Tibial nerve (tissue), 4 donors: Measurements from ENCODE around the gene RTF1. TPM values are rescaled to one million over a fixed set of nuclear protein-coding genes. Genes with fewer than 3 reads are reported as not detected.

ENCODE experiments used
- DNase-seq, 2 donors: peaks; one replicate each; pipeline ENCODE4 v3.0.0-alpha.2; 2019; ENCODE audit warnings: low spot score in 2 of 2
- H3K27ac ChIP-seq, 4 donors: fragments of 200-600 bp; sonication (generic) in 3 of 4; one replicate each; pipeline ENCODE4 v1.5.1; 2017 to 2019; ENCODE audit warnings: mild to moderate bottlenecking in 1 of 4
- H3K27me3 ChIP-seq, 2 donors: fragments of 200-600 bp; sonication (generic) in 1 of 2; one replicate each; pipeline versions ENCODE4 v1.5.1 to v1.6.0; 2017 to 2019
- H3K36me3 ChIP-seq, 3 donors: fragments of 200-600 bp; sonication (generic); one replicate each; pipeline ENCODE4 v1.5.1; 2018 to 2019
- H3K4me1 ChIP-seq, 4 donors: fragments of 200-600 bp; sonication (generic) in 3 of 4; one replicate each; pipeline ENCODE4 v1.5.1; 2017 to 2019
- H3K4me3 ChIP-seq, 4 donors: fragments of 200-600 bp; sonication (generic) in 3 of 4; one replicate each; pipeline ENCODE4 v1.5.1; 2017 to 2019; ENCODE audit warnings: mild to moderate bottlenecking in 1 of 4, moderate library complexity in 1 of 4
- H3K9me3 ChIP-seq, 4 donors: fragments of 200-600 bp; sonication (generic) in 3 of 4; one replicate each; pipeline ENCODE4 v1.5.1; 2017 to 2019
- CTCF ChIP-seq, 5 experiments: fragments of 200-600 bp in 3 of 5; fragments of 450-650 bp in 2 of 5; sonication (generic) in 3 of 5; IDR thresholded peaks; one replicate each; pipeline ENCODE4 v1.5.1; 2016 to 2019; ENCODE audit warnings: antibody characterized with exemption in 5 of 5, mild to moderate bottlenecking in 3 of 5, moderate library complexity in 2 of 5
- EP300 ChIP-seq, 2 donors: sonication (generic); formaldehyde crosslinking; IDR thresholded peaks; one replicate each; pipeline ENCODE4 v1.6.1; 2017; ENCODE audit warnings: antibody characterized with exemption in 2 of 2, mild to moderate bottlenecking in 1 of 2
- POLR2A ChIP-seq, 2 donors: fragments of 450-650 bp; IDR thresholded peaks; one replicate each; pipeline ENCODE4 v1.6.1; 2017; ENCODE audit warnings: antibody characterized with exemption in 2 of 2, mild to moderate bottlenecking in 2 of 2, moderate library complexity in 2 of 2
- WGBS, 2 donors: methylation state at CpG; one replicate each; pipeline ENCODE4 v1.1.5; 2018; 5-methylcytosine and 5-hydroxymethylcytosine counted together
- total RNA-seq, 4 donors: library from RNA; depleted of rRNA; stranded (reverse); fragments of >200 nt; gene quantifications; one replicate each; pipeline ENCODE4 v1.1.0, GENCODE V29; 2016

RTF1 gene
- total RNA-seq, 4 donors from 2014 or later = 22.2 to 72.6 (median 29.0) TPM

- no peak within 1 kb of the TSS for H3K27ac ChIP-seq
- peaks cover 0 to 30% (median 26%) of the 10 kb centered on the region in 4 donors for H3K4me1 ChIP-seq
- H3K36me3 ChIP-seq = peaks cover 0 to 39% (median 0%) of the 10 kb centered on the region in 3 donors
- WGBS, 2 donors = 5 to 8% methylated on average over 23 to 26 of the region's 33 CpGs
- H3K27me3 ChIP-seq = peaks cover 0 to 44% of the 10 kb centered on the region in 2 donors
- H3K9me3 ChIP-seq = no peaks in the 10 kb centered on the region
- no peak for DNase-seq
- no peak for TF ChIP-seq EP300 (IDR thresholded peaks at IDR 0.05)
- TF ChIP-seq POLR2A (IDR thresholded peaks at IDR 0.05) = no peak
- no peak for TF ChIP-seq CTCF (IDR thresholded peaks at IDR 0.05)
- H3K4me3 ChIP-seq = peak within 1 kb of the TSS in 3 of 4 donors; percentile 5 to 42 (median 32)
Measured at GRCh38 chr15:41513506-41514227, 96.8 kb downstream of the RTF1 start, which contains the start of gene LTK. TSS of gene LTK (minus strand) at chr15:41513827. CDS start at chr15:41513709, 118 bp downstream.

- Histone ChIP-seq H3K27ac (no peak overlapping the region), H3K27me3 (peaks cover 0 to 10% of the 10 kb centered on the region in 2 donors), H3K4me3 (no peak overlapping the region), H3K9me3 (no peaks in the 10 kb centered on the region), H3K36me3 (peaks cover 0 to 77% (median 0%) of the 10 kb centered on the region in 3 donors), H3K4me1 (peaks cover 0 to 12% (median 10%) of the 10 kb centered on the region in 4 donors)
- no peak for TF ChIP-seq POLR2A (IDR thresholded peaks at IDR 0.05)
- no peak for TF ChIP-seq EP300 (IDR thresholded peaks at IDR 0.05)
- TF ChIP-seq CTCF (IDR thresholded peaks at IDR 0.05) = no peak
- 89 to 94% methylated on average over 8 of the region's 8 CpGs for WGBS, 2 donors
- no peak for DNase-seq
Measured at GRCh38 chr15:41517895-41518449, 101.1 kb downstream of the RTF1 start.

GRCh38 chr15:41520636-41521035 is 103.7 kb downstream of the RTF1 start:
- no peak for TF ChIP-seq POLR2A (IDR thresholded peaks at IDR 0.05)
- no peak for TF ChIP-seq CTCF (IDR thresholded peaks at IDR 0.05)
- no peak for TF ChIP-seq EP300 (IDR thresholded peaks at IDR 0.05)
- Histone ChIP-seq H3K27ac (no peak overlapping the region), H3K36me3 (peaks cover 0 to 94% (median 0%) of the 10 kb centered on the region in 3 donors), H3K27me3 (no peaks in the 10 kb centered on the region), H3K9me3 (no peaks in the 10 kb centered on the region), H3K4me3 (no peak overlapping the region), H3K4me1 (no peaks in the 10 kb centered on the region)
- DNase-seq = no peak
- WGBS, 2 donors = 91 to 92% methylated on average over 15 to 17 of the region's 17 CpGs

- DNase-seq = no peak
- Histone ChIP-seq H3K4me1 (no peaks in the 10 kb centered on the region), H3K9me3 (no peaks in the 10 kb centered on the region), H3K27me3 (no peaks in the 10 kb centered on the region), H3K36me3 (peaks cover 0 to 94% (median 0%) of the 10 kb centered on the region in 3 donors), H3K4me3 (no peak overlapping the region), H3K27ac (no peak overlapping the region)
- TF ChIP-seq EP300 (IDR thresholded peaks at IDR 0.05) (no peak), CTCF (IDR thresholded peaks at IDR 0.05) (no peak), POLR2A (IDR thresholded peaks at IDR 0.05) (no peak)
- WGBS, 2 donors = 84 to 85% methylated on average over 9 of the region's 9 CpGs
Measured at GRCh38 chr15:41521614-41522013, 104.7 kb downstream of the RTF1 start.

- H3K27ac ChIP-seq = no peak overlapping the region
- no peaks in the 10 kb centered on the region for H3K27me3 ChIP-seq
- DNase-seq = no peak
- no peaks in the 10 kb centered on the region for H3K9me3 ChIP-seq
- no peaks in the 10 kb centered on the region for H3K4me1 ChIP-seq
- H3K4me3 ChIP-seq = no peak overlapping the region
- peaks cover 5 to 94% (median 10%) of the 10 kb centered on the region in 3 donors for H3K36me3 ChIP-seq
- WGBS, 2 donors = 72 to 96% methylated on average over 2 to 4 of the region's 5 CpGs
- TF ChIP-seq EP300 (IDR thresholded peaks at IDR 0.05) = no peak
- TF ChIP-seq CTCF (IDR thresholded peaks at IDR 0.05) = no peak
Measured at GRCh38 chr15:41523097-41523496, 106.2 kb downstream of the RTF1 start.
